ENCODE results near the gene TCP11L1.
"Not testable (repeated sequence)": the region's sequence is repeated elsewhere in the genome, so short reads cannot be mapped to it uniquely, and the experiment has no call there.

- not testable (repeated sequence) for TF ChIP-seq CTCF (IDR thresholded peaks at IDR 0.05 in 4 of 5, conservative IDR thresholded peaks at IDR 0.05 in 1 of 5); POLR2A (IDR thresholded peaks at IDR 0.05)
Observed at GRCh38 chr11:33049565-33050408, 10.4 kb downstream of the TCP11L1 start.
